Muscle of leg (tissue), 11 donors: Measurements from ENCODE around the gene HIBCH. TPM values are rescaled to one million over a fixed set of nuclear protein-coding genes. Genes with fewer than 3 reads are reported as not detected.
"Not testable (repeated sequence)": the region's sequence is repeated elsewhere in the genome, so short reads cannot be mapped to it uniquely, and the experiment has no call there.

Experiments
- DNase-seq: peaks from one replicate; pipeline ENCODE4 v3.0.0; 2013
- H3K27ac ChIP-seq: one replicate; pipeline ENCODE4 v1.5.1; 2013; ENCODE audit warnings: mild to moderate bottlenecking, low read length, control low read depth
- H3K27me3 ChIP-seq: one replicate; pipeline ENCODE4 v1.6.1; 2013; ENCODE audit warnings: low read length; ENCODE audit not compliant: control insufficient read depth, insufficient read depth
- H3K36me3 ChIP-seq: one replicate; pipeline ENCODE4 v1.6.1; 2013; ENCODE audit warnings: low read length; ENCODE audit not compliant: control insufficient read depth, insufficient read depth
- H3K4me1 ChIP-seq: one replicate; pipeline ENCODE4 v1.6.1; 2013; ENCODE audit warnings: low read length; ENCODE audit not compliant: control insufficient read depth, insufficient read depth
- H3K4me3 ChIP-seq: one replicate; pipeline ENCODE4 v1.5.1; 2013; ENCODE audit warnings: low read length, control low read depth
- H3K9me3 ChIP-seq: replicated peaks from 2 replicates; pipeline ENCODE4 v1.6.1; 2013; ENCODE audit warnings: low read depth, low read length; ENCODE audit not compliant: control insufficient read depth
- WGBS: methylation state at CpG from one replicate; pipeline ENCODE4 v1.1.5; 2013; ENCODE audit warnings: missing lambda C conversion rate; ENCODE audit not compliant: insufficient coverage; 5-methylcytosine and 5-hydroxymethylcytosine counted together
- polyA plus RNA-seq, 8 donors: library from polyadenylated mRNA; unstranded; fragments of 120-200 nt; gene quantifications; one replicate each; pipeline versions ENCODE4 v1.2.1 to v1.2.3, GENCODE V29; 2013; ENCODE audit warnings: inconsistent platforms in 1 of 8, low replicate concordance in 1 of 8; ENCODE audit not compliant: insufficient read length in 8 of 8, insufficient read depth in 1 of 8
- total RNA-seq: library from RNA; stranded (reverse); fragments of 120-200 nt; gene quantifications from one replicate; pipeline ENCODE4 v1.2.4, GENCODE V29; 2013

Gene HIBCH
- total and polyA plus RNA-seq, 9 donors = 21.5 to 39.6 (median 30.0) TPM

DNA sequence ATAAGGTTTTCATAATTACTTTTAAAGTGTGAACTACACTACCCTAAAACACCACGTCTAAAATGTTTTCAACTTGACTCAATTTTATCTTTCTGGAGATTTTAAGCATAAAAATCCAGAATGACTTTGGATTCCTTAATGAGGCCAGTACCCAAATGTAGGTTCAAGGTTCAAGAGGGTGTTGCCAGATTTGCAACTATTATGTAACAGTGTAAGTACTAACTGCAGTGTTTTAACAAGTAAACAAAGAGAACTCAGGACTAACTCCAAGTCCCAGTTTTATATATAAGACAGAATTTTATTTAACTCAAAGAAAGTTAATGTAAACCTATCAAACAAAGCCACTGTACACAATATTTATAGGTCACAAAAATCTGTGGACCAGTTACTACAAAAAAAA lies 5.7 kb downstream of the HIBCH start:
- no CpG with 5 or more reads among the region's 1 CpG for WGBS
- H3K4me1 ChIP-seq = peaks cover 9% of the 10 kb centered on the region

DNA sequence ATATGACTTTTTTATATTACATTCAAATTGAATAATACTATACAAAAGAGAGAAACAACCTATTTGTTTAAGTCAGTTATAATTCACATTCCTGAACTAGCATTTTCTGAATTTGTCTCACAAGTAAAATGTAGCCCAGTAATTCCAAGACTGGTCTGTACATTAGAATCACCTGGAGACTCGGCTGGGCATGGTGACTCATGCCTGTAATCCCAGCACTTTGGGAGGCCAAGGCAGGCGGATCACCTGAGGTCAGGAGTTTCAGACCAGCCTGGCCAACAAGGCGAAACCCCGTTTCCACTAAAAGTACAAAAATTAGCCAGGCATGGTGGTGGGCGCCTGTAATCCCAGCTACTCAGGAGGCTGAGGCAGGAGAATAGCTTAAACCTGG lies 7.0 kb downstream of the HIBCH start:
- H3K36me3 ChIP-seq = peaks cover 20% of the 10 kb centered on the region
- not testable (repeated sequence) for H3K9me3 ChIP-seq, H3K4me1 ChIP-seq, H3K27ac ChIP-seq, DNase-seq, H3K27me3 ChIP-seq, H3K4me3 ChIP-seq
- 88% methylated on average over 2 of the region's 5 CpGs for WGBS

More for the DNA sequence above, 5.7 kb downstream of the HIBCH start:
- H3K27me3 ChIP-seq = no peaks in the 10 kb centered on the region
- H3K9me3 ChIP-seq = no peaks in the 10 kb centered on the region
- no peak for DNase-seq
- H3K27ac ChIP-seq = no peak overlapping the region
- peaks cover 17% of the 10 kb centered on the region for H3K36me3 ChIP-seq
- no peak overlapping the region for H3K4me3 ChIP-seq

DNA sequence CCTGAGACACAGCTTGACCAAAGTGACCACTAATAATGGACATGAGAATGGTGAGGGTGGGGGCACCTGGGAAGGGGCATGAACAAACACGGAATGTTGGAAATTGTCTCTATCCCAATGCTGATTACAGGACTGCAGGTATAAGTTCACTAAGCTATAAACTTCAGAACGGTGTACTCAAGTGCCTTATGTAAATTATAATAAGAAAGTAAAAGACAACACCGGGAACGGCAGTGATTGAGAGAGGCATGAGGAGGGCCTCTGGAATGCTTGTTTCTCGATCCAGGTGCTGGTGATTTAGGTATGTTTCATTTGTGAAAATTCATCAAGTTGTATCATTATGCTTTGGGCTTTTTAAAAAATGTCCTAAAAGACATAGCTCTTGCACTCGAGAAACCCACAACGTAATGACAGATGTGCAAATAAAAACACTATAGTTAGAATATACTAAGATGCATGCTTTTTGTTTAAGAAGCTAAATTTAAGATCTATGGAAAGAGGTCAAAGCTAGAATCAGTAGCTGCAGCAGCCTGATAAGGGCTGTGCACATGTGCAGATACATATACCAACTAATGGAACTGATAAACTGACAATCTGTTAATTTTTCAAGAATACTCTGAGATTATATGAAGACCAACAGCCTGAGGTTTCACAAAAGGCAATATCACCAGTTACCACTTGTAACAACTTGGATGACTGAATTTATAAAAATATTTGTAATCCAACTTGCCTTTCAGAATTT lies 7.6 kb downstream of the HIBCH start:
- Histone ChIP-seq H3K9me3 (no peaks in the 10 kb centered on the region), H3K4me3 (no peak overlapping the region), H3K4me1 (no peaks in the 10 kb centered on the region), H3K27me3 (no peaks in the 10 kb centered on the region), H3K27ac (no peak overlapping the region), H3K36me3 (peaks cover 16% of the 10 kb centered on the region)
- 96% methylated on average over 4 of the region's 7 CpGs for WGBS
- DNase-seq = no peak

DNA sequence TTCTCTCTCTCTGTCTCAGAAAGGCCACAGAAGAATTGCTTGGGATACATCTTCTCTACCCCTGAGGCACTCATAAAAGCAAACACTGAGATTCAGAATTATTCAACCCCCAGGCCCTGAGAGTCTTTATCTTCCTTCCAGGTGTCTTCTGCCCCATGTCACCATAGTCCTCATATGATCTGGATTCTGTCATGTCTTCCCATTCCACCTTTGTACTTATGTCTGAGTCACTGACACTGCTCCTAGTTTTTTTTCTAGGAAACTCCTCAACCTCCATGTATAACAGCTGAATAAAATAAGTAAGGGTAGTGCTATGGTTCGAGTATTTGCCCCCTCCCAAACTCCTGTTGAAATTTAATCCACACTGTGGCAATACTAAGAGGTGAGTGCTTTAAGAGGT lies 11.6 kb downstream of the HIBCH start:
- Histone ChIP-seq H3K27ac (no peak overlapping the region), H3K36me3 (peaks cover 19% of the 10 kb centered on the region), H3K27me3 (no peaks in the 10 kb centered on the region), H3K9me3 (no peaks in the 10 kb centered on the region), H3K4me1 (no peaks in the 10 kb centered on the region), H3K4me3 (no peak overlapping the region)
- no CpG with 5 or more reads among the region's 1 CpG for WGBS
- no peak for DNase-seq

DNA sequence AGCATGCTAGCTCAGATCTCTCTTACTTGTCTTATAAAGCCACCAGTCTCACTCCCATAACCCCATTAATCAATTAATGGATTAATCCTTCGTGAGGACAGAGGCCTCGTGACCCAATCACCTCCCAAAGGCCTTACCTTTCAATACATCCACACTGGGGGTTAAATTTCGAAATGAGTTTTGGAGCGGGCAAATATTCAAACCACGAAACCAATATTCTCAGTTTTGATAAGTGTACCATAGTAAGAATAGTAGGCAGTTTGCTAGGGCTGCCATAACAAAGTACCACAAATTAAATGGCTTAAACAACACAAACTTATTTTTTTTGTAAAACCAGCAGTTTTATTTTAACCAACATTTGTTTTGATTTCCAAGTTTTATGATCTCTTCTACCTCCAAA lies 15.2 kb downstream of the HIBCH start:
- Histone ChIP-seq H3K4me1 (no peaks in the 10 kb centered on the region), H3K27me3 (no peaks in the 10 kb centered on the region), H3K27ac (no peak overlapping the region), H3K9me3 (no peaks in the 10 kb centered on the region), H3K4me3 (no peak overlapping the region), H3K36me3 (peaks cover 22% of the 10 kb centered on the region)
- DNase-seq = no peak
- WGBS = no CpG with 5 or more reads among the region's 5 CpGs

DNA sequence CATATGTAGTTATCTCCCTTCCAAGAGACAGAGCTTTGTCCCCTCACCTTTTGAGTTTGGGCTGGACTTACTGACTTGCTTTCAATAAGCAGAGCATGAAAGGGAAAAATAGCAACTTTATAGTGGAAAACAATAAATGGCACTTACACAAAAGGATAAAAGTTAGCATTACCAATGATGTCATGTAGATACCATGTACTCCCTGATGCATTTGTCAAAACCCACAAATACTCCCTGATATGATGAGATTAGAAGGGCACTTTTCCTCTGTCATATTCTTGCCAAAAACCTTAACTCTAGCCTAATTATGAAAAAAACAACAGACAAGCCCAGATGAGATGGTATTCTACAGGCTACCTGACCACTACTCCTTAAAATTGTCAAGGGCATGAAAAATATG lies 16.0 kb downstream of the HIBCH start:
- H3K9me3 ChIP-seq = no peaks in the 10 kb centered on the region
- DNase-seq = no peak
- no peak overlapping the region for H3K27ac ChIP-seq
- H3K4me1 ChIP-seq = no peaks in the 10 kb centered on the region
- H3K27me3 ChIP-seq = no peaks in the 10 kb centered on the region
- peaks cover 20% of the 10 kb centered on the region for H3K36me3 ChIP-seq
- H3K4me3 ChIP-seq = no peak overlapping the region

DNA sequence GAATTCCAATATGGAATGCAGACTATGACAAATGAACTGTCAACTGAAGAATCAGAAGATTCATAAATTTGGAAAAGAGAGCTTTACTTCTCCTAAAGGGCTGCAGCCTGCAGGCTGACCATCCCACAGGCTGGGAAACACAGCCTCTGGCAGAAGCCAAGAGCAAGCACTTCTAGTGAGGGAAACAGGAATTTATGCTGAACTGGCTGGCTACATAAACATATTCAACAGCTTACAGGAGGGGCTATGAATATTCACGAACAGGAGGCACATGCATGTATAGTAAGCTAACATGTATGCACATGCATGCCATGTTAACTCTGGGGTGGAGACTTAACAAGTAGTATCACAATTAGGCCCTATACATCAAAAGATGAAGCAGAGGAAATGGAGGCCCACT lies 17.6 kb downstream of the HIBCH start:
- H3K27ac ChIP-seq = no peak overlapping the region
- H3K4me1 ChIP-seq = no peaks in the 10 kb centered on the region
- H3K4me3 ChIP-seq = no peak overlapping the region
- DNase-seq = no peak
- peaks cover 18% of the 10 kb centered on the region for H3K36me3 ChIP-seq
- no CpG with 5 or more reads among the region's 1 CpG for WGBS
- H3K27me3 ChIP-seq = no peaks in the 10 kb centered on the region
- H3K9me3 ChIP-seq = peaks cover 2% of the 10 kb centered on the region

DNA sequence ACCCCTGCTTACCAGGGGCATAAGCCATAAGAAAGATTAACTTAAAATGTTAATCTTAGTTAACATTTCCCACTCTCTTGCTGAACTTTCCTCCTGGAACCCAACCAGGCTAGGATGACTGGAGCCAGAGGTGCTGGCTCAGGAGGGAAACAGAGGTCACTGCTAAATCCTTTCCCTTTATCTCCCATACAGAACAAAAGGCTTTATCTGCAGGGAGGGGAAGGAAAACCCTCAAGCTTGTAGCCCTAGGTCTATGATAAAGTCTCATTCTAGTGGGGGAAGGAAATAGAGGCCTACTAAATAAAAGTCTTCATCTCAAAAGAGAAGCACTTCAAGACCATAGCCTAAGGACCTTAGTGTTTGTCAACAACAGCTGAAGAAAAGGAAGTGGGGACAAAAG lies 18.6 kb downstream of the HIBCH start:
- H3K27me3 ChIP-seq = no peaks in the 10 kb centered on the region
- peaks cover 2% of the 10 kb centered on the region for H3K9me3 ChIP-seq
- H3K36me3 ChIP-seq = peaks cover 21% of the 10 kb centered on the region
- no peak overlapping the region for H3K4me3 ChIP-seq
- DNase-seq = no peak
- no peaks in the 10 kb centered on the region for H3K4me1 ChIP-seq
- no peak overlapping the region for H3K27ac ChIP-seq

DNA sequence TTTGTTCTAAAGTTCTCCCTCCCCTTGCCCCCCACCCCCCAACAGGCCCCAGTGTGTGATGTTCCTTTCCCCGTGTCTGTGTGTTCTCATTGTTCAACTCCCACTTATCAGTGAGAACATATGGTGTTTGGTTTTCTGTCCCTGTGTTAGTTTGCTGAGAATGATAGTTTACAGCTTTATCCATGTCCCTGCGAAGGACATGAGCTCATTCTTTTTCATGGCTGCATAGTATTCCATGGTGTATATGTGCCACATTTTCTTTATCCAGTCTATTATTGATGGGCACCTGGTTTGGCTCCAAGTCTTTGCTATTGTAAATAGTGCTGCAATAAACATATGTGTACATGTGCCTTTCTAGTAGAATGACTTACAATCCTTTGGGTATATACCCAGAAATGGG lies 21.7 kb downstream of the HIBCH start:
- H3K27ac ChIP-seq, H3K27me3 ChIP-seq, H3K9me3 ChIP-seq, H3K4me1 ChIP-seq, DNase-seq, H3K4me3 ChIP-seq: not testable (repeated sequence)
- WGBS = no CpG with 5 or more reads among the region's 2 CpGs
- peaks cover 19% of the 10 kb centered on the region for H3K36me3 ChIP-seq

DNA sequence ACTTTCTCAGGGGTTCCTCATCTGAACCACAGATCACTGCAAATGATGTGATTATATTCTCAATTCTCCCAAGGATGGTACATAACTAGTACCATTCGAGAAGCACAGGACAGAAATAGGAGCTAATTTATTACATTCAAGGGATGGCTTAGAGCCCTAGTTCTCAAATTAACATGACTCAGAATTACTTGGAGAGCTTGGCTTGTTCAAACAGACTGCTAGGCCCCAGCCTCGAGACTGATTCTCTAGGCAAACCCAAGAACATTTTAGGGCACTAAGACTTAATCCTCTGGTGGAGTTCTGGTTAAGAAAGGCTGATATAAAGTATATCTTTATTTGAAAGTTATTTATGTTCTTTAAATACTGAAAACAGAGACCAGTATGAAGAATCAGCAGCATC lies 35.8 kb downstream of the HIBCH start:
- DNase-seq = peak; percentile 7
- Histone ChIP-seq H3K4me1 (no peaks in the 10 kb centered on the region), H3K4me3 (no peak overlapping the region), H3K36me3 (peaks cover 24% of the 10 kb centered on the region), H3K27me3 (no peaks in the 10 kb centered on the region), H3K27ac (no peak overlapping the region), H3K9me3 (no peaks in the 10 kb centered on the region)
- no CpG with 5 or more reads among the region's 2 CpGs for WGBS
